NCI-H1105 (cell line): ENCODE data around the gene FBN3.
A peak's percentile ranks its signal among the peaks of the same experiment; 100 is the strongest.

Experiments used
- DNase-seq: peaks from one replicate; lab custom pipeline; 2025; lab: John Stamatoyannopoulos, UW

FBN3 gene

GRCh38 chr19:8148410-8149260 is 757 bp downstream of the FBN3 start:
- DNase-seq = peak; percentile 43

- no peak for DNase-seq
Observed at GRCh38 chr19:8148088-8148409, 1.3 kb downstream of the FBN3 start.

- DNase-seq = no peak
Observed at GRCh38 chr19:8147582-8147978, 1.8 kb downstream of the FBN3 start.

GRCh38 chr19:8146877-8147581 is 2.4 kb downstream of the FBN3 start:
- DNase-seq = no peak

- DNase-seq = no peak
Observed at GRCh38 chr19:8144273-8144995, 5.0 kb downstream of the FBN3 start.

GRCh38 chr19:8143041-8143440 is 6.4 kb downstream of the FBN3 start:
- no peak for DNase-seq

GRCh38 chr19:8142513-8142900 is 6.9 kb downstream of the FBN3 start:
- DNase-seq = no peak

- no peak for DNase-seq
Observed at GRCh38 chr19:8141726-8142512, 7.5 kb downstream of the FBN3 start.

GRCh38 chr19:8138201-8138600 is 11.2 kb downstream of the FBN3 start:
- DNase-seq = no peak

- DNase-seq = no peak
Observed at GRCh38 chr19:8137425-8137824, 12.0 kb downstream of the FBN3 start.

- DNase-seq = no peak
Observed at GRCh38 chr19:8135946-8136618, 13.3 kb downstream of the FBN3 start.

GRCh38 chr19:8132858-8133458 is 16.4 kb downstream of the FBN3 start:
- no peak for DNase-seq

GRCh38 chr19:8131517-8131916 is 17.9 kb downstream of the FBN3 start:
- no peak for DNase-seq

GRCh38 chr19:8129061-8129618 is 20.3 kb downstream of the FBN3 start:
- no peak for DNase-seq

GRCh38 chr19:8128551-8128950 is 20.8 kb downstream of the FBN3 start:
- DNase-seq = no peak

- no peak for DNase-seq
Observed at GRCh38 chr19:8127311-8127710, 22.1 kb downstream of the FBN3 start.

GRCh38 chr19:8126511-8126910 is 22.9 kb downstream of the FBN3 start:
- DNase-seq = no peak

- no peak for DNase-seq
Observed at GRCh38 chr19:8126008-8126407, 23.4 kb downstream of the FBN3 start.

- no peak for DNase-seq
Observed at GRCh38 chr19:8123683-8124082, 25.7 kb downstream of the FBN3 start.

- DNase-seq = no peak
Observed at GRCh38 chr19:8120636-8121480, 28.5 kb downstream of the FBN3 start.
